Skeletal muscle tissue (tissue), 4 donors: Measurements from ENCODE around the gene G6PD. TPM values are rescaled to one million over a fixed set of nuclear protein-coding genes. Genes with fewer than 3 reads are reported as not detected.
A peak's percentile ranks its signal among the peaks of the same experiment; 100 is the strongest.
"Not testable (repeated sequence)": the region's sequence is repeated elsewhere in the genome, so short reads cannot be mapped to it uniquely, and the experiment has no call there.

Source experiments
- H3K27ac ChIP-seq: one replicate; pipeline ENCODE4 v1.7.0; 2013; ENCODE audit warnings: mild to moderate bottlenecking, low read depth, low read length, inconsistent platforms
- H3K27me3 ChIP-seq, 3 donors: one replicate each; pipeline ENCODE4 v1.7.0; 2013; ENCODE audit warnings: low read length in 3 of 3; ENCODE audit not compliant: control insufficient read depth in 3 of 3, insufficient read depth in 3 of 3
- H3K36me3 ChIP-seq, 3 donors: one replicate each; pipeline ENCODE4 v1.7.0; 2013; ENCODE audit warnings: low read length in 3 of 3; ENCODE audit not compliant: control insufficient read depth in 3 of 3, insufficient read depth in 3 of 3
- H3K4me1 ChIP-seq, 3 donors: one replicate each; pipeline ENCODE4 v1.7.0; 2013; ENCODE audit warnings: low read length in 3 of 3, mild to moderate bottlenecking in 3 of 3; ENCODE audit not compliant: control insufficient read depth in 3 of 3, insufficient read depth in 3 of 3
- H3K4me3 ChIP-seq, 3 donors: one replicate each; pipeline ENCODE4 v1.7.0; 2013; ENCODE audit warnings: low read length in 3 of 3
- H3K9ac ChIP-seq, 3 donors: one replicate each; pipeline ENCODE4 v1.7.0; 2013; ENCODE audit warnings: low read length in 3 of 3, mild to moderate bottlenecking in 3 of 3, moderate library complexity in 2 of 3, low read depth in 1 of 3
- H3K9me3 ChIP-seq, 3 donors: one replicate each; pipeline ENCODE4 v1.7.0; 2013; ENCODE audit warnings: low read length in 3 of 3; ENCODE audit not compliant: control insufficient read depth in 3 of 3
- total RNA-seq: library from RNA; depleted of rRNA; stranded (reverse); fragments of >200 nt; gene quantifications from one replicate; pipeline ENCODE4 v1.2.3, GENCODE V29; 2014
- donor health status: Osteomylitis.

The G6PD gene
- total RNA-seq, 1 donor from 2014 or later = 10.4 TPM

- Histone ChIP-seq H3K9me3 (no peaks in the 10 kb centered on the region), H3K36me3 (no peaks in the 10 kb centered on the region), H3K27me3 (no peaks in the 10 kb centered on the region), H3K9ac (peak overlapping the region in 2 of 3 donors; percentile 65 to 76), H3K4me1 (peaks cover 27 to 48% (median 33%) of the 10 kb centered on the region in 3 donors), H3K27ac (no peak overlapping the region), H3K4me3 (peak overlapping the region; percentile 72 to 79 (median 75))
Observed at GRCh38 chrX:154545673-154546274, 872 bp downstream of the G6PD start.

GRCh38 chrX:154542723-154543424, 3.8 kb downstream of the G6PD start:
- Histone ChIP-seq H3K9me3 (no peaks in the 10 kb centered on the region), H3K27me3 (no peaks in the 10 kb centered on the region), H3K27ac (peak overlapping the region; percentile 68), H3K9ac (peak overlapping the region in 2 of 3 donors; percentile 50 to 68), H3K4me1 (peaks cover 22 to 37% (median 27%) of the 10 kb centered on the region in 3 donors), H3K36me3 (no peaks in the 10 kb centered on the region), H3K4me3 (peak overlapping the region in 1 of 3 donors; percentile 13)

GRCh38 chrX:154541896-154542722, 4.5 kb downstream of the G6PD start:
- Histone ChIP-seq H3K36me3 (no peaks in the 10 kb centered on the region), H3K9me3 (no peaks in the 10 kb centered on the region), H3K4me1 (peaks cover 22 to 35% (median 27%) of the 10 kb centered on the region in 3 donors), H3K9ac (peak overlapping the region in 2 of 3 donors; percentile 50 to 68), H3K27me3 (no peaks in the 10 kb centered on the region), H3K4me3 (peak overlapping the region in 1 of 3 donors; percentile 22), H3K27ac (peak overlapping the region; percentile 68)

GRCh38 chrX:154541589-154541895, 5.1 kb downstream of the G6PD start:
- Histone ChIP-seq H3K36me3 (no peaks in the 10 kb centered on the region), H3K4me3 (no peak overlapping the region), H3K4me1 (peaks cover 22 to 35% (median 27%) of the 10 kb centered on the region in 3 donors), H3K9ac (peak overlapping the region in 1 of 3 donors; percentile 33), H3K9me3 (no peaks in the 10 kb centered on the region), H3K27me3 (no peaks in the 10 kb centered on the region), H3K27ac (peak overlapping the region; percentile 68)

GRCh38 chrX:154540897-154541535, 5.6 kb downstream of the G6PD start:
- Histone ChIP-seq H3K27ac (peak overlapping the region; percentile 68), H3K27me3 (no peaks in the 10 kb centered on the region), H3K4me3 (no peak overlapping the region), H3K36me3 (no peaks in the 10 kb centered on the region), H3K9ac (peak overlapping the region in 1 of 3 donors; percentile 33), H3K9me3 (no peaks in the 10 kb centered on the region), H3K4me1 (peaks cover 17 to 30% (median 23%) of the 10 kb centered on the region in 3 donors)

GRCh38 chrX:154540365-154540764, 6.3 kb downstream of the G6PD start:
- Histone ChIP-seq H3K4me1 (peaks cover 15 to 26% (median 21%) of the 10 kb centered on the region in 3 donors), H3K9ac (peak overlapping the region in 1 of 3 donors; percentile 16)
- not testable (repeated sequence) for H3K4me3 ChIP-seq, H3K27me3 ChIP-seq, H3K27ac ChIP-seq, H3K36me3 ChIP-seq, H3K9me3 ChIP-seq

GRCh38 chrX:154539077-154539476, 7.6 kb downstream of the G6PD start:
- no peaks in the 10 kb centered on the region for H3K9me3 ChIP-seq
- no peak overlapping the region for H3K4me3 ChIP-seq

GRCh38 chrX:154535892-154536291, 10.8 kb downstream of the G6PD start:
- Histone ChIP-seq H3K27me3 (no peaks in the 10 kb centered on the region), H3K27ac (no peak overlapping the region), H3K4me3 (no peak overlapping the region), H3K9me3 (no peaks in the 10 kb centered on the region), H3K9ac (no peak overlapping the region), H3K36me3 (peaks cover 5 to 20% (median 13%) of the 10 kb centered on the region in 3 donors), H3K4me1 (peaks cover 0 to 8% (median 6%) of the 10 kb centered on the region in 3 donors)

More at GRCh38 chrX:154539077-154539476, 7.6 kb downstream of the G6PD start:
- Histone ChIP-seq H3K27ac (no peak overlapping the region), H3K4me1 (peaks cover 15 to 33% (median 27%) of the 10 kb centered on the region in 3 donors), H3K36me3 (peaks cover 0 to 6% (median 6%) of the 10 kb centered on the region in 3 donors), H3K9ac (no peak overlapping the region), H3K27me3 (no peaks in the 10 kb centered on the region)

GRCh38 chrX:154534526-154535322, 11.9 kb downstream of the G6PD start:
- Histone ChIP-seq H3K9ac (peak overlapping the region in 1 of 3 donors; percentile 16), H3K4me1 (peaks cover 0 to 7% (median 6%) of the 10 kb centered on the region in 3 donors), H3K4me3 (no peak overlapping the region), H3K27me3 (no peaks in the 10 kb centered on the region), H3K9me3 (no peaks in the 10 kb centered on the region), H3K36me3 (peaks cover 5 to 20% (median 13%) of the 10 kb centered on the region in 3 donors), H3K27ac (no peak overlapping the region)
